ENCODE data around the gene PPM1H. TPM values are rescaled to one million over a fixed set of nuclear protein-coding genes. Genes with fewer than 3 reads are reported as not detected.

PPM1H gene
- total and polyA plus RNA-seq, 10 of the 15 experiments (the other 5 are each of a cell fraction or from before 2014, with no cell fraction given), result 0.11 to 0.83 (median 0.49) TPM

DNA sequence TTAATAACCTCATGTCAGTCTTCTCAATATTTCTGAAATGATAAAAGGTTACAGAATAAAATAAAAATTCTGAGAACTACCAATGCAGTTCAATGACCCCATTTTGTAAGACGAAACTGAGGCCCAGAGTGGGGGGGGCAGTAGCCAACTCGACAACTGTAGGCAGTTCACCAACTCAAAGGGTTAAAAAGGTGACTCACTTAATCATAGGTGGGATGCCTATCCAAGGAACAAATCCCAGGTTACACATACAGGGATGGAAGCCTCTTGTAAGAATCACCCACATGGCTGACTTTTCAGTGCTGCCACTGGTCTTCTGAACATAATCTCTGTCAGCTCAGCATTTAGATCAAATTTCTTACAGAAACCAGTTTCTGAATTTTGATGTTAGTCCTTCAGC, 10.9 kb downstream of the PPM1H start:
- DNase-seq (ENCODE audit: low read depth, low spot score) (no peak), ATAC-seq (no peak), FAIRE-seq (no peak)
- BruUV-seq (replicated peaks), result no TSS peak
- no peaks in the 10 kb centered on the region for H3K79me2 ChIP-seq (ENCODE audit: control insufficient read depth, insufficient read depth, low read length)
- in situ Hi-C loops (cut with MboI) (no loop called here), intact Hi-C loops (cut with micrococcal nuclease; ENCODE audit: unreplicated experiment) (no loop called here)
- no peaks in the 10 kb centered on the region for H3K4me1 ChIP-seq (ENCODE audit: control insufficient read depth, insufficient read depth, low read length)
- H3K9me3 ChIP-seq (replicated peaks; ENCODE audit: control insufficient read depth, insufficient read depth, low read length), result no peaks in the 10 kb centered on the region
- SMC1A ChIA-PET (ENCODE audit: uncharacterized antibody, unreplicated experiment), result interaction anchor here (0.6 kb wide), 1 partner anchor 52 kb away, joined by 3 read pairs; no protein-coding TSS in a partner anchor
- H3K4me3 ChIP-seq, result no peak overlapping the region
- no peak overlapping the region for H3K9ac ChIP-seq (ENCODE audit: control insufficient read depth, insufficient read depth, low read length)
- H3K27ac ChIP-seq (ENCODE audit: control insufficient read depth, insufficient read depth), result no peak overlapping the region
- POLR2A ChIA-PET, result no interaction called here
- no peak overlapping the region for H3K4me2 ChIP-seq (ENCODE audit: control insufficient read depth, insufficient read depth)
- WGBS (ENCODE audit: insufficient coverage, insufficient replicate concordance, low lambda C conversion rate, missing lambda C conversion rate), result 6% methylated on average over 2 of the region's 2 CpGs
- H4K20me1 ChIP-seq (ENCODE audit: control insufficient read depth, insufficient read depth), result no peaks in the 10 kb centered on the region
- H2AFZ ChIP-seq (ENCODE audit: control insufficient read depth, low read depth, low read length), result no peak overlapping the region
- TF ChIP-seq ZSCAN29 (IDR thresholded peaks at IDR 0.05) (no peak), CHD4 (IDR thresholded peaks at IDR 0.05) (no peak), MYB (IDR thresholded peaks at IDR 0.05; ENCODE audit: borderline replicate concordance, low read depth, low read length) (no peak), EGR1 (IDR thresholded peaks at IDR 0.05; ENCODE audit: borderline replicate concordance in 1 of 2, low read depth in 2 of 2, low read length in 2 of 2) (no peak), CEBPB (IDR thresholded peaks at IDR 0.05; ENCODE audit: borderline replicate concordance in 1 of 2, low read depth in 2 of 2, low read length in 2 of 2) (no peak), SREBF2 (IDR thresholded peaks at IDR 0.05; ENCODE audit: low read length) (no peak), ZNF384 (IDR thresholded peaks at IDR 0.05; ENCODE audit: borderline replicate concordance, low read depth, low read length) (no peak), STAT3 (IDR thresholded peaks at IDR 0.05; ENCODE audit: low read depth, low read length) (no peak), RAD51 (IDR thresholded peaks at IDR 0.05) (no peak), NFYA (IDR thresholded peaks at IDR 0.05; ENCODE audit: borderline replicate concordance, low read depth, low read length) (no peak), EP300 (IDR thresholded peaks at IDR 0.05; ENCODE audit: borderline replicate concordance in 1 of 2, control insufficient read depth in 1 of 2, low read depth in 2 of 2, low read length in 2 of 2) (no peak), ZNF24 (IDR thresholded peaks at IDR 0.05) (no peak), MYC (IDR thresholded peaks at IDR 0.05; ENCODE audit: insufficient read depth, insufficient read length, insufficient replicate concordance, low read length, severe bottlenecking) (no peak), NR2F1 (conservative IDR thresholded peaks at IDR 0.05) (no peak)
- TF ChIP-seq, protein P1, sequence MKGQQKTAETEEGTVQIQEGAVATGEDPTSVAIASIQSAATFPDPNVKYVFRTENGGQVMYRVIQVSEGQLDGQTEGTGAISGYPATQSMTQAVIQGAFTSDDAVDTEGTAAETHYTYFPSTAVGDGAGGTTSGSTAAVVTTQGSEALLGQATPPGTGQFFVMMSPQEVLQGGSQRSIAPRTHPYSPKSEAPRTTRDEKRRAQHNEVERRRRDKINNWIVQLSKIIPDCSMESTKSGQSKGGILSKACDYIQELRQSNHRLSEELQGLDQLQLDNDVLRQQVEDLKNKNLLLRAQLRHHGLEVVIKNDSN (IDR thresholded peaks at IDR 0.05; ENCODE audit: borderline replicate concordance, extremely low read length, insufficient read depth, low read depth, low read length), result no peak
- no peaks in the 10 kb centered on the region for H3K27me3 ChIP-seq (replicated peaks in 1 of 2; ENCODE audit: control insufficient read depth in 2 of 2, insufficient read depth in 2 of 2, low read length in 1 of 2)
- no peaks in the 10 kb centered on the region for H3K36me3 ChIP-seq (ENCODE audit: control insufficient read depth in 2 of 2, insufficient read depth in 2 of 2, low read length in 1 of 2)
- CTCF ChIA-PET, result no interaction called here
- RAD21 ChIA-PET (ENCODE audit: unreplicated experiment), result no interaction called here

Measured in GM12878 (cell line).